Keratinocyte (primary cell): Measurements from ENCODE around the gene CD244. TPM values are rescaled to one million over a fixed set of nuclear protein-coding genes. Genes with fewer than 3 reads are reported as not detected.

ENCODE experiments used
- DNase-seq: peaks from one replicate; pipeline ENCODE4 v3.0.0-alpha.2; 2011; ENCODE audit warnings: low read depth, missing footprints, low spot score
- FAIRE-seq: peaks from 2 replicates; lab custom pipeline; 2011; peaks lifted over from hg19 to GRCh38; lab: Jason Lieb, UNC
- H2AFZ ChIP-seq: 2 replicates; pipeline ENCODE4 v1.6.0; 2012; ENCODE audit warnings: low read length, control low read depth, inconsistent platforms; ENCODE audit not compliant: control insufficient read depth
- H3K27ac ChIP-seq: 2 replicates; pipeline ENCODE4 v1.5.1; 2011; ENCODE audit warnings: low read length; ENCODE audit not compliant: control insufficient read depth, insufficient read depth
- H3K27me3 ChIP-seq: 3 replicates; pipeline ENCODE4 v1.6.0; 2011; ENCODE audit warnings: low read length; ENCODE audit not compliant: control insufficient read depth, insufficient read depth; ENCODE audit errors: extremely low read depth
- H3K36me3 ChIP-seq, 2 experiments: 2 replicates in 1 of 2; 3 replicates in 1 of 2; pipeline ENCODE4 v1.5.1; 2011; ENCODE audit warnings: low read length in 2 of 2, mild to moderate bottlenecking in 1 of 2; ENCODE audit not compliant: control insufficient read depth in 2 of 2, insufficient read depth in 2 of 2; ENCODE audit errors: extremely low read depth in 1 of 2
- H3K4me1 ChIP-seq: 3 replicates; pipeline ENCODE4 v1.5.1; 2011; ENCODE audit warnings: low read length; ENCODE audit not compliant: control insufficient read depth, insufficient read depth; ENCODE audit errors: extremely low read depth
- H3K4me2 ChIP-seq: 3 replicates; pipeline ENCODE4 v1.6.0; 2011; ENCODE audit warnings: low read depth, low read length; ENCODE audit not compliant: control insufficient read depth, insufficient read depth; ENCODE audit errors: extremely low read depth
- H3K4me3 ChIP-seq, 3 experiments: fragments of 200-600 bp in 1 of 3; sonication (generic) in 1 of 3; 2 replicates in 2 of 3; 3 replicates in 1 of 3; pipeline ENCODE4 v1.5.1; 2011 to 2016; ENCODE audit warnings: low read length in 3 of 3, mild to moderate bottlenecking in 3 of 3, control low read depth in 2 of 3, inconsistent platforms in 1 of 3, low read depth in 1 of 3, mixed read lengths in 1 of 3, mixed run types in 1 of 3, moderate library complexity in 1 of 3; ENCODE audit not compliant: control insufficient read depth in 2 of 3, insufficient read depth in 2 of 3; ENCODE audit errors: extremely low read depth in 1 of 3
- H3K79me2 ChIP-seq: 2 replicates; pipeline ENCODE4 v1.6.0; 2012; ENCODE audit warnings: low read length; ENCODE audit not compliant: control insufficient read depth, insufficient read depth
- H3K9ac ChIP-seq: 3 replicates; pipeline ENCODE4 v1.6.0; 2011; ENCODE audit warnings: low read length; ENCODE audit not compliant: control insufficient read depth, insufficient read depth; ENCODE audit errors: extremely low read depth
- H3K9me1 ChIP-seq: 3 replicates; pipeline ENCODE4 v1.6.0; 2011; ENCODE audit warnings: low read length; ENCODE audit not compliant: control insufficient read depth, insufficient read depth; ENCODE audit errors: extremely low read depth
- H3K9me3 ChIP-seq: 2 replicates; pipeline ENCODE4 v1.5.1; 2012; ENCODE audit warnings: low read depth, low read length; ENCODE audit not compliant: control insufficient read depth
- H4K20me1 ChIP-seq: 3 replicates; pipeline ENCODE4 v1.6.0; 2011; ENCODE audit warnings: low read length; ENCODE audit not compliant: control insufficient read depth, insufficient read depth; ENCODE audit errors: extremely low read depth
- CTCF ChIP-seq, 3 experiments: IDR thresholded peaks in 1 of 3; conservative IDR thresholded peaks in 1 of 3; optimal IDR thresholded peaks in 1 of 3; 2 replicates in 2 of 3; 3 replicates in 1 of 3; pipeline versions ENCODE3 to v1.5.1; 2011; ENCODE audit warnings: low read length in 3 of 3, mild to moderate bottlenecking in 3 of 3, moderate library complexity in 2 of 3, control low read depth in 1 of 3, inconsistent platforms in 1 of 3; ENCODE audit not compliant: insufficient read depth in 2 of 3; ENCODE audit errors: extremely low read depth in 1 of 3
- EZH2 ChIP-seq: IDR thresholded peaks from one replicate; pipeline ENCODE4 v1.6.1; 2012; ENCODE audit warnings: inconsistent platforms, mild to moderate bottlenecking, low read length, moderate library complexity
- dilution Hi-C: fragments of 300-500 bp; cut with MboI; formaldehyde crosslinking; loops from one replicate; pipeline ENCODE4 v1.7.0; 2020; ENCODE audit warnings: low sequenced_read_pairs; ENCODE audit not compliant: extremely low pct_ligation_motif_present
- polyA plus RNA-seq, 5 experiments: library from polyadenylated mRNA; depleted of rRNA in 3 of 5; stranded (reverse) in 3 of 5; stranded (forward) in 1 of 5; unstranded in 1 of 5; fragments of >200 nt; gene quantifications; 1 replicate in 1 of 5; 2 replicates in 3 of 5; 3 replicates in 1 of 5; pipeline versions ENCODE4 v1.2.1 to v1.2.3, GENCODE V29; 2011 to 2012; ENCODE audit warnings: missing spikeins in 2 of 5, low read depth in 1 of 5, low replicate concordance in 1 of 5

Gene CD244
- polyA plus RNA-seq, 1 donor (not counting 4 experiments of a cell fraction or from before 2014, with no cell fraction given), result not detected

GRCh38 chr1:160887071-160887470, 24.4 kb upstream of the CD244 start:
- Histone ChIP-seq H3K9me3 (no peaks in the 10 kb centered on the region), H4K20me1 (no peaks in the 10 kb centered on the region), H3K36me3 (no peaks in the 10 kb centered on the region), H3K9ac (no peak overlapping the region), H3K27me3 (no peaks in the 10 kb centered on the region), H2AFZ (no peak overlapping the region), H3K4me3 (no peak overlapping the region), H3K4me1 (no peaks in the 10 kb centered on the region), H3K4me2 (no peak overlapping the region), H3K79me2 (no peaks in the 10 kb centered on the region), H3K27ac (no peak overlapping the region), H3K9me1 (no peaks in the 10 kb centered on the region)
- FAIRE-seq (no peak), DNase-seq (no peak)
- dilution Hi-C loops, result no loop called here
- TF ChIP-seq CTCF (optimal IDR thresholded peaks at IDR 0.05 in 1 of 3, IDR thresholded peaks at IDR 0.05 in 1 of 3, conservative IDR thresholded peaks at IDR 0.05 in 1 of 3; ENCODE audit: extremely low read depth in 1 of 3, insufficient read depth in 2 of 3, low read length in 3 of 3) (no peak), EZH2 (no peak)

- no peaks in the 10 kb centered on the region for H3K79me2 ChIP-seq
- no peak within 1 kb of the TSS for H3K4me3 ChIP-seq
- H4K20me1 ChIP-seq, result no peaks in the 10 kb centered on the region
- no peak within 1 kb of the TSS for H3K4me2 ChIP-seq
- no peak within 1 kb of the TSS for H3K27ac ChIP-seq
- FAIRE-seq, result no peak
- no peak within 1 kb of the TSS for H3K9ac ChIP-seq
- H3K9me1 ChIP-seq, result no peaks in the 10 kb centered on the region
- dilution Hi-C loops, result no loop called here
- H3K4me1 ChIP-seq, result no peaks in the 10 kb centered on the region
- no peak for TF ChIP-seq CTCF (optimal IDR thresholded peaks at IDR 0.05 in 1 of 3, IDR thresholded peaks at IDR 0.05 in 1 of 3, conservative IDR thresholded peaks at IDR 0.05 in 1 of 3; ENCODE audit: extremely low read depth in 1 of 3, insufficient read depth in 2 of 3, low read length in 3 of 3)
- TF ChIP-seq EZH2, result no peak
- H3K27me3 ChIP-seq, result no peaks in the 10 kb centered on the region
- no peak for DNase-seq
- no peaks in the 10 kb centered on the region for H3K36me3 ChIP-seq
- H3K9me3 ChIP-seq, result no peaks in the 10 kb centered on the region
- H2AFZ ChIP-seq, result no peak within 1 kb of the TSS
Observed at GRCh38 chr1:160885042-160885441, 22.4 kb upstream of the CD244 start, which contains the start of gene ITLN1. TSS of gene ITLN1 (minus strand) at chr1:160885180. CDS start at chr1:160884877, 303 bp downstream.
